ENCODE data around the gene DYNLT1.

Gene DYNLT1

DNA sequence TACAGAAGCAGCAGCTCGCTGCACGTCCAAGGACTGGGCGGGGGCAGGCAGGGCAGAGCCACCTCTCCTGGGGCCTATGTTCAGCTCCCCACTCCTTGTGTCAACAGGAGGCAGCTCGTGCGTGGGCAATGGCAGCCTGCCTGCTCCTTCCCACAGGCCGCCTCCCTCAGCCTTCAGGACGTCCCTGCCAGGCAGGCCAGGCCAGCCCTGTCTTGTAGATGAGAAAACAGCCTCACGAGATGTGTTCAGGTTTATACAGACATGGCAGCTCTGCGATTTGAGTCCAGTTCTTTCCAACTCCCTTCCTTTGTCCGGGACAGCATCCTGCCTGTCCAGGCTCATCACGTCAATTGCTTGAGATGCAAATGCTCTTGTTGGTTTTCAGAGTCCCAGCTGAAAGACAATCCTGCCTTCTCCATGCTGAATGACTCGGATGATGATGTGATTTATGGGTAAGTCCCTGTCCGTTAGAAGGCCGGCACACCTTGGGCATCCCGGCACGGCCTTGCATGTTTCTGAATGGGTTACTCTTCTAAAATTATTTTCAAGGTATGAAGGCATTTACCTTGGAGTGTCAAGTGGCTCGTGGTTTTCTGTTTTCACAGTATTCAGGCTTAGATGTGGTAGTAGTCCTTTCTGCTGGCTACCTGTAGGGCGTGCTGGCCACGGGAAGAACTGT, 13.5 kb downstream of the DYNLT1 start:
- no peak for DNase-seq
- Histone ChIP-seq H3K4me3 (ENCODE audit: low read depth, low read length) (no peak overlapping the region), H3K4me1 (peaks cover 13% of the 10 kb centered on the region), H3K27me3 (no peaks in the 10 kb centered on the region), H3K36me3 (peaks cover 45% of the 10 kb centered on the region), H3K9me3 (no peaks in the 10 kb centered on the region)
- TF ChIP-seq, protein P1, sequence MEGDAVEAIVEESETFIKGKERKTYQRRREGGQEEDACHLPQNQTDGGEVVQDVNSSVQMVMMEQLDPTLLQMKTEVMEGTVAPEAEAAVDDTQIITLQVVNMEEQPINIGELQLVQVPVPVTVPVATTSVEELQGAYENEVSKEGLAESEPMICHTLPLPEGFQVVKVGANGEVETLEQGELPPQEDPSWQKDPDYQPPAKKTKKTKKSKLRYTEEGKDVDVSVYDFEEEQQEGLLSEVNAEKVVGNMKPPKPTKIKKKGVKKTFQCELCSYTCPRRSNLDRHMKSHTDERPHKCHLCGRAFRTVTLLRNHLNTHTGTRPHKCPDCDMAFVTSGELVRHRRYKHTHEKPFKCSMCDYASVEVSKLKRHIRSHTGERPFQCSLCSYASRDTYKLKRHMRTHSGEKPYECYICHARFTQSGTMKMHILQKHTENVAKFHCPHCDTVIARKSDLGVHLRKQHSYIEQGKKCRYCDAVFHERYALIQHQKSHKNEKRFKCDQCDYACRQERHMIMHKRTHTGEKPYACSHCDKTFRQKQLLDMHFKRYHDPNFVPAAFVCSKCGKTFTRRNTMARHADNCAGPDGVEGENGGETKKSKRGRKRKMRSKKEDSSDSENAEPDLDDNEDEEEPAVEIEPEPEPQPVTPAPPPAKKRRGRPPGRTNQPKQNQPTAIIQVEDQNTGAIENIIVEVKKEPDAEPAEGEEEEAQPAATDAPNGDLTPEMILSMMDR (IDR thresholded peaks at IDR 0.05; ENCODE audit: low read depth, low read length), result no peak

DNA sequence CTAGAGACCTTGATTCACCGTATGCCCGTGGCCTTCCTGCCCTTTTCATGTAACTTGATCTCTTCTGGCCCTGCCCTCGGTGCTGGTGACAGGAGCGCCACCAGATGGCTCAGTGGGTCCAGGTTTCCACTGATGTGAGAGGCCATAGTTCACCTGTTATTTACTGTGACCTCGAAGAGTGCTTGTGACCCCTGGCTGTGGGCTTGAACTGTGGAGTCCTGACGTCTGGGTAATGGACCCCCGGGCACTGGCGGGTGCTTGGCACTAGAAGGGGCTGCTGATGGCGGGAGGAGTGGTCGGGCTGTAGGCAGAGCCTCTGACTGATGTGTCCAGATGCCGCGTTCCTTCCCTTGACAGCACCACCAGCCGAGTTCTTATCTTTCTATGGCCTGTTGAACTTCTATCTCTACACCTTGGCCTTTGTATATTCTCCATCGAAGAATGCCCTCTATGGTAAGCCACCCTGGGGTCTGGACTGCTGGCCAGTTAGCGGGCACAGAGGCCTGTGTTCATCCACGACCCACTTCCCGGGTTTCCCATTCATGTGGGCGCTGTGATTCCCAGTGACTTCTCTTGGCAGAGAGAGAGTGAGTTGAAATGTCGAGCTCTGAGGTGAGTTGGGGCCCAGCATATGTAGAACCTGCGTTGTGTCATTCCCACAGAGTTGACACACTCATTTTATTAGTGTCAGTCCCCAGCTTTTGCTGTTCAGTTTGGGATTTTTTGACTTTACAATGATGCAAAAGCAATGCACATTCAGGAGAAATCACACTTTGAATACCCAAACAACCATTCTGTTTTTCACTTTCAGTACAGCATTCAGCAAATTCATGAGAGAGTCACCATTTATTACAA, 14.9 kb downstream of the DYNLT1 start:
- Histone ChIP-seq H3K4me1 (peaks cover 5% of the 10 kb centered on the region; the same call in 1 of the 2 replicates), H3K36me3 (peaks cover 48% of the 10 kb centered on the region), H3K9me3 (no peaks in the 10 kb centered on the region), H3K4me3 (ENCODE audit: low read depth, low read length) (no peak overlapping the region), H3K27me3 (no peaks in the 10 kb centered on the region)
- DNase-seq, result no peak
- TF ChIP-seq, protein P1 (IDR thresholded peaks at IDR 0.05; ENCODE audit: low read depth, low read length), result peak; percentile 13

DNA sequence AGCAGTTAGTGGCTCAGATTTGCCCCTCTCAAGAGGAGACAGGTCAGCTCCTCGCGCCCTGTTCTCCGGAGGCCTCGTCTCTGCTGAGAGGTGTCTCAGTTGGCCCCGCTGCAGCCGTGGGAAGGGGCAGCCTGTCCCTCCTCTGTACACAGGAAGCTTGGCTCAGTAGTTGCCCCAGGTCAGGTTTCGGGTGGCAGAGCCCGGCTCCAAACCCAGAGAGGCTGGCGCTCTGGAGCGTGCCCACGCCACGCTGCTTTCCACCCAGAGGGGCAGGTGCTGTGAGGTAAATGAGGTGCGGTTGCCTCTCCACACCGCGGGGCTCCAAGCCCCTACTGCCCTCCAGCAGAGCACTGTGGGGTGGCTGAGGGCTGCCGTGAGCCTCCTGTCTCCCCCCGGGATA, 16.0 kb downstream of the DYNLT1 start:
- H3K36me3 ChIP-seq, result peaks cover 52% of the 10 kb centered on the region
- DNase-seq, result no peak
- H3K4me1 ChIP-seq, result no peaks in the 10 kb centered on the region
- H3K27me3 ChIP-seq, result no peaks in the 10 kb centered on the region
- TF ChIP-seq, protein P1 (IDR thresholded peaks at IDR 0.05; ENCODE audit: low read depth, low read length), result no peak
- H3K4me3 ChIP-seq (ENCODE audit: low read depth, low read length), result no peak overlapping the region
- H3K9me3 ChIP-seq, result no peaks in the 10 kb centered on the region

DNA sequence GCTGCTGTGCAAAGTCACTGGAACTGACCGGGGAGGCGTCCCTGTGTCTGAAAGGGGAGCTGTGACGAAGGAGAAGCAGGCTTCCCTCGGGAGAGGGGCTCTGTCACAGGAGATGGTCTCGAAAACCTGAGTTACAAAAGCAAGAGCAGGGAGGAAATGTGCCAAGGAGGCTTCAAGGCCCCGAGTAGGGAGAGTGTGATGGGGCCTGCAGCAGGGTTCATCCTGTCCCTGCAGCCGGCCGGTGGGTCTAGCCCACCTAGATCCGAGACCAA, 16.7 kb downstream of the DYNLT1 start:
- no peak for DNase-seq
- TF ChIP-seq, protein P1 (IDR thresholded peaks at IDR 0.05; ENCODE audit: low read depth, low read length), result no peak
- no peaks in the 10 kb centered on the region for H3K27me3 ChIP-seq
- no peaks in the 10 kb centered on the region for H3K4me1 ChIP-seq
- H3K4me3 ChIP-seq (ENCODE audit: low read depth, low read length), result no peak overlapping the region
- no peaks in the 10 kb centered on the region for H3K9me3 ChIP-seq
- H3K36me3 ChIP-seq, result peaks cover 54% of the 10 kb centered on the region

DNA sequence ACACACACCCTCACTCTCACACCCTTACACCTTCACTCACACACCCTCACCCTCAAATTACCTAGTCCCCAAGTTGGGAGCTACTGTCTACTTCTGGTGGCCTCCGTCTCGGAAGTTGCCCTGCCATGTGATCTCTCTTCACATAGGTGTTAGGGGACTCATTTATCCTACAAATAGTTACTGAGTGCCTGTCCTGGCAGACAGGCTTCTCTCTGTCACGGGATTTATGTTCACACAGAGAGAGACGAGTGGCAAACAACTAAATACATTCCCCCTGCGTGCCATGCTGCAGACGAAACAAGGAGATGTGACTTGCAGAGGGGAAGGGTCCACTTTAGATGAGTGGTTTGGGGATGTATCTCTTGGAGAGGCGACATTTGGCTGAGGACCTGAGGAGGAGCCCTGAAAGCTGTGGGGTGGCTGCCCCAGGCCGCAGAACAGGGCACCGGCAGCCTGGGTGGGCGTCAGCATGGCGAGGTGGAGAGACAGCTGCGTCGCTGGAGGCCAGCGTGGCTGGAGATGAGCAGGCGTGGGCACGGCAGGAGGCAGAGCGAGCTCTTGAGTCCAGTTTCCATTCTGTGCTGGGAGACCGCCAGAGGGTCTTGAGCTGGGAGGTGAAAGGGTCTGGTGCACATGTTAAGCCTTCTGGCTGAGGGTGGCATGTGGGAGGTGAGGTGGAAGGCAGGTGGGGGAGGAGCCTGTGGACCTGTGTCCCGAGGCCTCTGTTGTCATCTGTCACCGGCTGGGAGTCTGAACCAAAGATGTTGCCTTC, 17.2 kb downstream of the DYNLT1 start:
- H3K4me1 ChIP-seq, result no peaks in the 10 kb centered on the region
- TF ChIP-seq, protein P1 (IDR thresholded peaks at IDR 0.05; ENCODE audit: low read depth, low read length), result no peak
- peaks cover 50% of the 10 kb centered on the region for H3K36me3 ChIP-seq

More for the DNA sequence above, 17.2 kb downstream of the DYNLT1 start:
- Histone ChIP-seq H3K4me3 (ENCODE audit: low read depth, low read length) (no peak overlapping the region), H3K27me3 (no peaks in the 10 kb centered on the region), H3K9me3 (no peaks in the 10 kb centered on the region)
- no peak for DNase-seq

Data from BE2C (cell line).